Measurements from ENCODE around the gene SPTBN4.

The SPTBN4 gene

GRCh38 chr19:40466219-40466984, 399 bp upstream of the SPTBN4 start (continued):
- no peak for TF ChIP-seq ZNF791 (tag by site-specific recombination; IDR thresholded peaks at IDR 0.05)
- TF ChIP-seq ZNF600 (tag by site-specific recombination; IDR thresholded peaks at IDR 0.05): no peak
- TF ChIP-seq, protein P1, sequence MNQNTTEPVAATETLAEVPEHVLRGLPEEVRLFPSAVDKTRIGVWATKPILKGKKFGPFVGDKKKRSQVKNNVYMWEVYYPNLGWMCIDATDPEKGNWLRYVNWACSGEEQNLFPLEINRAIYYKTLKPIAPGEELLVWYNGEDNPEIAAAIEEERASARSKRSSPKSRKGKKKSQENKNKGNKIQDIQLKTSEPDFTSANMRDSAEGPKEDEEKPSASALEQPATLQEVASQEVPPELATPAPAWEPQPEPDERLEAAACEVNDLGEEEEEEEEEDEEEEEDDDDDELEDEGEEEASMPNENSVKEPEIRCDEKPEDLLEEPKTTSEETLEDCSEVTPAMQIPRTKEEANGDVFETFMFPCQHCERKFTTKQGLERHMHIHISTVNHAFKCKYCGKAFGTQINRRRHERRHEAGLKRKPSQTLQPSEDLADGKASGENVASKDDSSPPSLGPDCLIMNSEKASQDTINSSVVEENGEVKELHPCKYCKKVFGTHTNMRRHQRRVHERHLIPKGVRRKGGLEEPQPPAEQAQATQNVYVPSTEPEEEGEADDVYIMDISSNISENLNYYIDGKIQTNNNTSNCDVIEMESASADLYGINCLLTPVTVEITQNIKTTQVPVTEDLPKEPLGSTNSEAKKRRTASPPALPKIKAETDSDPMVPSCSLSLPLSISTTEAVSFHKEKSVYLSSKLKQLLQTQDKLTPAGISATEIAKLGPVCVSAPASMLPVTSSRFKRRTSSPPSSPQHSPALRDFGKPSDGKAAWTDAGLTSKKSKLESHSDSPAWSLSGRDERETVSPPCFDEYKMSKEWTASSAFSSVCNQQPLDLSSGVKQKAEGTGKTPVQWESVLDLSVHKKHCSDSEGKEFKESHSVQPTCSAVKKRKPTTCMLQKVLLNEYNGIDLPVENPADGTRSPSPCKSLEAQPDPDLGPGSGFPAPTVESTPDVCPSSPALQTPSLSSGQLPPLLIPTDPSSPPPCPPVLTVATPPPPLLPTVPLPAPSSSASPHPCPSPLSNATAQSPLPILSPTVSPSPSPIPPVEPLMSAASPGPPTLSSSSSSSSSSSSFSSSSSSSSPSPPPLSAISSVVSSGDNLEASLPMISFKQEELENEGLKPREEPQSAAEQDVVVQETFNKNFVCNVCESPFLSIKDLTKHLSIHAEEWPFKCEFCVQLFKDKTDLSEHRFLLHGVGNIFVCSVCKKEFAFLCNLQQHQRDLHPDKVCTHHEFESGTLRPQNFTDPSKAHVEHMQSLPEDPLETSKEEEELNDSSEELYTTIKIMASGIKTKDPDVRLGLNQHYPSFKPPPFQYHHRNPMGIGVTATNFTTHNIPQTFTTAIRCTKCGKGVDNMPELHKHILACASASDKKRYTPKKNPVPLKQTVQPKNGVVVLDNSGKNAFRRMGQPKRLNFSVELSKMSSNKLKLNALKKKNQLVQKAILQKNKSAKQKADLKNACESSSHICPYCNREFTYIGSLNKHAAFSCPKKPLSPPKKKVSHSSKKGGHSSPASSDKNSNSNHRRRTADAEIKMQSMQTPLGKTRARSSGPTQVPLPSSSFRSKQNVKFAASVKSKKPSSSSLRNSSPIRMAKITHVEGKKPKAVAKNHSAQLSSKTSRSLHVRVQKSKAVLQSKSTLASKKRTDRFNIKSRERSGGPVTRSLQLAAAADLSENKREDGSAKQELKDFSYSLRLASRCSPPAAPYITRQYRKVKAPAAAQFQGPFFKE (tag by site-specific recombination; IDR thresholded peaks at IDR 0.05; ENCODE audit: borderline replicate concordance): peak; percentile 57; the same call in 1 of the 2 replicates
- 0 out of 2 replicates have a peak, but pooled peaks have one; percentile 18 for TF ChIP-seq ZNF423 (tag by site-specific recombination; IDR thresholded peaks at IDR 0.05)
- TF ChIP-seq MYNN (tag by site-specific recombination; IDR thresholded peaks at IDR 0.05; ENCODE audit: borderline replicate concordance): no peak
- no peak for TF ChIP-seq SCRT2 (tag by site-specific recombination; IDR thresholded peaks at IDR 0.05)
- TF ChIP-seq ZNF132 (tag by site-specific recombination; IDR thresholded peaks at IDR 0.05; ENCODE audit: borderline replicate concordance): no peak
- TF ChIP-seq ZNF138 (tag by site-specific recombination; IDR thresholded peaks at IDR 0.05; ENCODE audit: borderline replicate concordance): no peak
- no peak for TF ChIP-seq ZNF155 (tag by site-specific recombination; IDR thresholded peaks at IDR 0.05)
- TF ChIP-seq ZNF404 (tag by site-specific recombination; IDR thresholded peaks at IDR 0.05): no peak
- TF ChIP-seq ZNF324 (tag by site-specific recombination; IDR thresholded peaks at IDR 0.05): no peak
- no peak for TF ChIP-seq REST (tag by site-specific recombination; IDR thresholded peaks at IDR 0.05)
- TF ChIP-seq ZNF549 (tag by site-specific recombination; IDR thresholded peaks at IDR 0.05): no peak
- TF ChIP-seq, protein P2, sequence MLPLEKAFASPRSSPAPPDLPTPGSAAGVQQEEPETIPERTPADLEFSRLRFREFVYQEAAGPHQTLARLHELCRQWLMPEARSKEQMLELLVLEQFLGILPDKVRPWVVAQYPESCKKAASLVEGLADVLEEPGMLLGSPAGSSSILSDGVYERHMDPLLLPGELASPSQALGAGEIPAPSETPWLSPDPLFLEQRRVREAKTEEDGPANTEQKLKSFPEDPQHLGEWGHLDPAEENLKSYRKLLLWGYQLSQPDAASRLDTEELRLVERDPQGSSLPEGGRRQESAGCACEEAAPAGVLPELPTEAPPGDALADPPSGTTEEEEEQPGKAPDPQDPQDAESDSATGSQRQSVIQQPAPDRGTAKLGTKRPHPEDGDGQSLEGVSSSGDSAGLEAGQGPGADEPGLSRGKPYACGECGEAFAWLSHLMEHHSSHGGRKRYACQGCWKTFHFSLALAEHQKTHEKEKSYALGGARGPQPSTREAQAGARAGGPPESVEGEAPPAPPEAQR (tag by site-specific recombination; IDR thresholded peaks at IDR 0.05): no peak; the same call in 1 of the 2 replicates
- TF ChIP-seq ZNF555 (tag by site-specific recombination; conservative IDR thresholded peaks at IDR 0.05): no peak
- no peak for TF ChIP-seq ZNF629 (tag by site-specific recombination; IDR thresholded peaks at IDR 0.05)
- peak; percentile 15; the same call in 1 of the 2 replicates for TF ChIP-seq ZNF692 (tag by site-specific recombination; IDR thresholded peaks at IDR 0.05)
- TF ChIP-seq ZNF433 (tag by site-specific recombination; IDR thresholded peaks at IDR 0.05; ENCODE audit: low read depth): no peak
- TF ChIP-seq, protein P3, sequence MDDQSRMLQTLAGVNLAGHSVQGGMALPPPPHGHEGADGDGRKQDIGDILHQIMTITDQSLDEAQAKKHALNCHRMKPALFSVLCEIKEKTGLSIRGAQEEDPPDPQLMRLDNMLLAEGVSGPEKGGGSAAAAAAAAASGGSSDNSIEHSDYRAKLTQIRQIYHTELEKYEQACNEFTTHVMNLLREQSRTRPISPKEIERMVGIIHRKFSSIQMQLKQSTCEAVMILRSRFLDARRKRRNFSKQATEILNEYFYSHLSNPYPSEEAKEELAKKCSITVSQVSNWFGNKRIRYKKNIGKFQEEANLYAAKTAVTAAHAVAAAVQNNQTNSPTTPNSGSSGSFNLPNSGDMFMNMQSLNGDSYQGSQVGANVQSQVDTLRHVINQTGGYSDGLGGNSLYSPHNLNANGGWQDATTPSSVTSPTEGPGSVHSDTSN (CRISPR knock-in tag; IDR thresholded peaks at IDR 0.05): peak; percentile 64; the same call in 1 of the 2 replicates
- TF ChIP-seq, protein P4, sequence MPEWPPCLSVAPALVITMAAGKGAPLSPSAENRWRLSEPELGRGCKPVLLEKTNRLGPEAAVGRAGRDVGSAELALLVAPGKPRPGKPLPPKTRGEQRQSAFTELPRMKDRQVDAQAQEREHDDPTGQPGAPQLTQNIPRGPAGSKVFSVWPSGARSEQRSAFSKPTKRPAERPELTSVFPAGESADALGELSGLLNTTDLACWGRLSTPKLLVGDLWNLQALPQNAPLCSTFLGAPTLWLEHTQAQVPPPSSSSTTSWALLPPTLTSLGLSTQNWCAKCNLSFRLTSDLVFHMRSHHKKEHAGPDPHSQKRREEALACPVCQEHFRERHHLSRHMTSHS (tag by site-specific recombination; IDR thresholded peaks at IDR 0.05): no peak
- no peak for TF ChIP-seq ZNF146 (tag by site-specific recombination; IDR thresholded peaks at IDR 0.05)
- TF ChIP-seq, protein P5, sequence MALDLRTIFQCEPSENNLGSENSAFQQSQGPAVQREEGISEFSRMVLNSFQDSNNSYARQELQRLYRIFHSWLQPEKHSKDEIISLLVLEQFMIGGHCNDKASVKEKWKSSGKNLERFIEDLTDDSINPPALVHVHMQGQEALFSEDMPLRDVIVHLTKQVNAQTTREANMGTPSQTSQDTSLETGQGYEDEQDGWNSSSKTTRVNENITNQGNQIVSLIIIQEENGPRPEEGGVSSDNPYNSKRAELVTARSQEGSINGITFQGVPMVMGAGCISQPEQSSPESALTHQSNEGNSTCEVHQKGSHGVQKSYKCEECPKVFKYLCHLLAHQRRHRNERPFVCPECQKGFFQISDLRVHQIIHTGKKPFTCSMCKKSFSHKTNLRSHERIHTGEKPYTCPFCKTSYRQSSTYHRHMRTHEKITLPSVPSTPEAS (tag by site-specific recombination; IDR thresholded peaks at IDR 0.05): no peak

Data from HEK293 (cell line).